H9 (cell line): ENCODE results near the gene CABCOCO1. TPM values are rescaled to one million over a fixed set of nuclear protein-coding genes. Genes with fewer than 3 reads are reported as not detected.

Experiments used
- DNase-seq: peaks from one replicate; pipeline ENCODE4 v3.0.0-alpha.2; 2017
- H2AFZ ChIP-seq: one replicate; pipeline ENCODE4 v1.6.1; 2013; ENCODE audit warnings: mild to moderate bottlenecking, low read length, control low read depth, moderate library complexity
- H2AK5ac ChIP-seq: 2 replicates; pipeline ENCODE4 v1.6.1; 2013; ENCODE audit warnings: low read length, control low read depth, mixed read lengths; ENCODE audit not compliant: insufficient read length
- H2BK120ac ChIP-seq: one replicate; pipeline ENCODE4 v1.6.1; 2013; ENCODE audit warnings: low read depth, mild to moderate bottlenecking, low read length, control low read depth, inconsistent platforms; ENCODE audit not compliant: poor library complexity, severe bottlenecking
- H2BK12ac ChIP-seq: 2 replicates; pipeline ENCODE4 v1.6.1; 2013; ENCODE audit warnings: low read length, control low read depth, mixed read lengths, low read depth; ENCODE audit not compliant: insufficient read length
- H2BK15ac ChIP-seq: 2 replicates; pipeline ENCODE4 v1.6.1; 2013; ENCODE audit warnings: low read depth, low read length, control low read depth
- H2BK20ac ChIP-seq: one replicate; pipeline ENCODE4 v1.6.1; 2013; ENCODE audit warnings: low read depth, mild to moderate bottlenecking, low read length, control low read depth, inconsistent platforms; ENCODE audit not compliant: poor library complexity, severe bottlenecking
- H2BK5ac ChIP-seq: 2 replicates; pipeline ENCODE4 v1.6.1; 2013; ENCODE audit warnings: low read length, control low read depth, mixed read lengths; ENCODE audit not compliant: insufficient read length
- H3K14ac ChIP-seq: 2 replicates; pipeline ENCODE4 v1.6.1; 2013; ENCODE audit warnings: low read length, control low read depth; ENCODE audit not compliant: insufficient read depth
- H3K18ac ChIP-seq: 2 replicates; pipeline ENCODE4 v1.6.1; 2013; ENCODE audit warnings: low read depth, mild to moderate bottlenecking, mixed read lengths, low read length, control low read depth; ENCODE audit not compliant: insufficient read length
- H3K23ac ChIP-seq: 2 replicates; pipeline ENCODE4 v1.6.1; 2013; ENCODE audit warnings: low read length, control low read depth, mixed read lengths, low read depth; ENCODE audit not compliant: insufficient read length
- H3K23me2 ChIP-seq: 2 replicates; pipeline ENCODE4 v1.6.1; 2013; ENCODE audit warnings: low read depth, mild to moderate bottlenecking, mixed read lengths, low read length, control low read depth; ENCODE audit not compliant: insufficient read length, poor library complexity, severe bottlenecking
- H3K27ac ChIP-seq: 2 replicates; pipeline ENCODE4 v1.5.1; 2013; ENCODE audit warnings: low read length, control low read depth, mixed read lengths, low read depth; ENCODE audit not compliant: insufficient read length
- H3K27me3 ChIP-seq: 2 replicates; pipeline ENCODE4 v1.6.1; 2013; ENCODE audit warnings: low read length, control low read depth, inconsistent platforms; ENCODE audit not compliant: insufficient read depth
- H3K4ac ChIP-seq: 2 replicates; pipeline ENCODE4 v1.6.1; 2013; ENCODE audit warnings: low read depth, mild to moderate bottlenecking, control low read depth, inconsistent platforms, low read length, moderate library complexity
- H3K4me1 ChIP-seq: 2 replicates; pipeline ENCODE4 v1.6.1; 2013; ENCODE audit warnings: low read length, control low read depth, inconsistent platforms; ENCODE audit not compliant: insufficient read depth
- H3K4me2 ChIP-seq: 2 replicates; pipeline ENCODE4 v1.6.1; 2013; ENCODE audit warnings: low read length, control low read depth, mixed read lengths; ENCODE audit not compliant: insufficient read length, insufficient read depth
- H3K56ac ChIP-seq: 2 replicates; pipeline ENCODE4 v1.6.1; 2013; ENCODE audit warnings: low read depth, mild to moderate bottlenecking, mixed read lengths, low read length, control low read depth; ENCODE audit not compliant: insufficient read length
- H3K79me1 ChIP-seq: 2 replicates; pipeline ENCODE4 v1.6.1; 2013; ENCODE audit warnings: low read depth, mild to moderate bottlenecking, moderate library complexity, low read length, control low read depth, inconsistent platforms; ENCODE audit not compliant: insufficient read depth, poor library complexity, severe bottlenecking
- H3K79me2 ChIP-seq: 2 replicates; pipeline ENCODE4 v1.6.1; 2013; ENCODE audit warnings: low read length, control low read depth, inconsistent platforms; ENCODE audit not compliant: insufficient read depth
- H3K9ac ChIP-seq: 2 replicates; pipeline ENCODE4 v1.6.1; 2013; ENCODE audit warnings: low read length, control low read depth, mixed read lengths; ENCODE audit not compliant: insufficient read length; ENCODE audit errors: extremely low read depth
- H3K9me3 ChIP-seq: one replicate; pipeline ENCODE4 v1.6.1; 2013; ENCODE audit warnings: low read depth, low read length, inconsistent platforms; ENCODE audit not compliant: control insufficient read depth
- H3T11ph ChIP-seq: one replicate; pipeline ENCODE4 v1.6.1; 2013; ENCODE audit warnings: mild to moderate bottlenecking, low read length, control low read depth, inconsistent platforms
- H4K20me1 ChIP-seq: one replicate; pipeline ENCODE4 v1.6.1; 2013; ENCODE audit not compliant: control insufficient read depth, insufficient read length, insufficient read depth
- H4K5ac ChIP-seq: 2 replicates; pipeline ENCODE4 v1.6.1; 2013; ENCODE audit warnings: low read depth, mild to moderate bottlenecking, mixed read lengths, low read length, control low read depth; ENCODE audit not compliant: insufficient read length
- H4K8ac ChIP-seq: replicated peaks from 2 replicates; pipeline ENCODE4 v1.6.1; 2013; ENCODE audit warnings: low read length, control low read depth, mixed read lengths, low read depth; ENCODE audit not compliant: insufficient read length
- H4K91ac ChIP-seq: 2 replicates; pipeline ENCODE4 v1.6.1; 2013; ENCODE audit warnings: low read depth, mild to moderate bottlenecking, moderate library complexity, mixed read lengths, low read length, control low read depth; ENCODE audit not compliant: insufficient read length
- H3K27ac Mint-ChIP-seq, 3 experiments: 2 replicates in 2 of 3; 3 replicates in 1 of 3; pipeline ENCODE4 v1.8.0; 2020 to 2021; ENCODE audit warnings: mixed read lengths in 3 of 3, mild to moderate bottlenecking in 1 of 3, moderate library complexity in 1 of 3
- H3K27me3 Mint-ChIP-seq: 2 replicates; pipeline ENCODE4 v1.8.0; 2021; ENCODE audit warnings: low read depth, mild to moderate bottlenecking, moderate library complexity, mixed read lengths
- H3K36me3 Mint-ChIP-seq, 3 experiments: 2 replicates in 2 of 3; 3 replicates in 1 of 3; pipeline ENCODE4 v1.8.0; 2020 to 2021; ENCODE audit warnings: low read depth in 3 of 3, mixed read lengths in 3 of 3; ENCODE audit not compliant: insufficient read depth in 1 of 3
- H3K4me1 Mint-ChIP-seq, 2 experiments: 2 replicates each; pipeline ENCODE4 v1.8.0; 2020; ENCODE audit warnings: mixed read lengths in 2 of 2
- H3K4me3 Mint-ChIP-seq, 2 experiments: 2 replicates in 1 of 2; 3 replicates in 1 of 2; pipeline ENCODE4 v1.8.0; 2020 to 2021; ENCODE audit warnings: mild to moderate bottlenecking in 2 of 2, mixed read lengths in 2 of 2, moderate library complexity in 1 of 2
- H3K9me3 Mint-ChIP-seq, 2 experiments: 2 replicates in 1 of 2; 3 replicates in 1 of 2; pipeline ENCODE4 v1.8.0; 2020; ENCODE audit warnings: mild to moderate bottlenecking in 2 of 2, mixed read lengths in 2 of 2, moderate library complexity in 1 of 2
- WGBS: extraction: QIAGEN DNeasy Blood & Tissue Kit; methylation state at CpG from one replicate; pipeline ENCODE4 v1.1.7; 2013; ENCODE audit warnings: missing lambda C conversion rate, low lambda C conversion rate, mixed read lengths; ENCODE audit not compliant: insufficient read length; ENCODE audit errors: extremely low coverage; 5-methylcytosine and 5-hydroxymethylcytosine counted together
- total RNA-seq: library from RNA; stranded (reverse); gene quantifications from 2 replicates; pipeline ENCODE4 v1.2.1, GENCODE V29; 2021
- TF ChIP-seq, protein P1 (sequence below): fragments of 200-600 bp; sonication (generic); conservative IDR thresholded peaks from 3 replicates; pipeline ENCODE4 v1.8.0; 2021; ENCODE audit warnings: antibody characterized with exemption, mild to moderate bottlenecking

CABCOCO1 gene
- total RNA-seq, 1 experiment from 2014 or later = not detected

DNA sequence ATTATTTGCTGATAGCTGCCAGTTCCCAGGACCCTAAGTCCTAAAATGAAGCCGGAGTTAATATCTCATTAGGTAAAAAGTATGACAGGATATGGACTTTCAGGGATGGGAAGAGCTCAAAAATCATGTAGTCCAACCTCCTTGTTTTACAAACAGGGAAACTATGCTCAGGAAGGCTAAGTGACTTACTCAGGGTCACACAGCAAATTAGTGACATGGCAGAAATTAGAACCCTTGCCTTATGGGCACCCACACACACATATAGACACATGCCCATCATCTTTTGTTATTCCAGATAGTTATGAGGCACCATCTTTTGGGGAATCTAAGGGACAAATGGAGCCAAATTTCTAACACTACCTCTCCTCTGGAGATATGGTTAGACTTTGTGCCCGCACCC, 147.5 kb downstream of the CABCOCO1 start:
- H3K27ac ChIP-seq = no peak overlapping the region
- no peak overlapping the region for H3K18ac ChIP-seq
- no peak overlapping the region for H3K23ac ChIP-seq
- H3K79me2 ChIP-seq = no peaks in the 10 kb centered on the region
- no peak overlapping the region for H3T11ph ChIP-seq
- Mint-ChIP-seq H3K4me3 (no peak overlapping the region), H3K36me3 (no peaks in the 10 kb centered on the region), H3K4me1 (no peaks in the 10 kb centered on the region; a peak in 1 of 4 replicates), H3K27ac (no peak overlapping the region), H3K9me3 (no peaks in the 10 kb centered on the region), H3K27me3 (peaks cover 5% of the 10 kb centered on the region; the same call in 1 of the 2 replicates)
- H3K56ac ChIP-seq = no peak overlapping the region
- no peak overlapping the region for H2BK15ac ChIP-seq
- H3K9ac ChIP-seq = no peak overlapping the region
- H2BK5ac ChIP-seq = no peak overlapping the region
- H3K79me1 ChIP-seq = no peaks in the 10 kb centered on the region
- no peak overlapping the region for H4K5ac ChIP-seq
- H2AK5ac ChIP-seq = no peak overlapping the region
- no peak overlapping the region for H4K8ac ChIP-seq
- no peak overlapping the region for H2AFZ ChIP-seq
- no peak overlapping the region for H3K4ac ChIP-seq
- WGBS = no CpG with 5 or more reads among the region's 2 CpGs
- H3K14ac ChIP-seq = no peak overlapping the region
- H4K20me1 ChIP-seq = no peaks in the 10 kb centered on the region
- H3K27me3 ChIP-seq = no peaks in the 10 kb centered on the region
- no peaks in the 10 kb centered on the region for H3K23me2 ChIP-seq
- H2BK12ac ChIP-seq = no peak overlapping the region
- no peaks in the 10 kb centered on the region for H3K4me1 ChIP-seq
- no peak overlapping the region for H2BK120ac ChIP-seq
- no peak overlapping the region for H2BK20ac ChIP-seq
- H4K91ac ChIP-seq = no peak overlapping the region
- TF ChIP-seq, protein P1, sequence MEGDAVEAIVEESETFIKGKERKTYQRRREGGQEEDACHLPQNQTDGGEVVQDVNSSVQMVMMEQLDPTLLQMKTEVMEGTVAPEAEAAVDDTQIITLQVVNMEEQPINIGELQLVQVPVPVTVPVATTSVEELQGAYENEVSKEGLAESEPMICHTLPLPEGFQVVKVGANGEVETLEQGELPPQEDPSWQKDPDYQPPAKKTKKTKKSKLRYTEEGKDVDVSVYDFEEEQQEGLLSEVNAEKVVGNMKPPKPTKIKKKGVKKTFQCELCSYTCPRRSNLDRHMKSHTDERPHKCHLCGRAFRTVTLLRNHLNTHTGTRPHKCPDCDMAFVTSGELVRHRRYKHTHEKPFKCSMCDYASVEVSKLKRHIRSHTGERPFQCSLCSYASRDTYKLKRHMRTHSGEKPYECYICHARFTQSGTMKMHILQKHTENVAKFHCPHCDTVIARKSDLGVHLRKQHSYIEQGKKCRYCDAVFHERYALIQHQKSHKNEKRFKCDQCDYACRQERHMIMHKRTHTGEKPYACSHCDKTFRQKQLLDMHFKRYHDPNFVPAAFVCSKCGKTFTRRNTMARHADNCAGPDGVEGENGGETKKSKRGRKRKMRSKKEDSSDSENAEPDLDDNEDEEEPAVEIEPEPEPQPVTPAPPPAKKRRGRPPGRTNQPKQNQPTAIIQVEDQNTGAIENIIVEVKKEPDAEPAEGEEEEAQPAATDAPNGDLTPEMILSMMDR = no peak
- no peak overlapping the region for H3K4me2 ChIP-seq
- no peak for DNase-seq
- no peaks in the 10 kb centered on the region for H3K9me3 ChIP-seq
